ENCODE results near the gene CLIC4. TPM values are rescaled to one million over a fixed set of nuclear protein-coding genes. Genes with fewer than 3 reads are reported as not detected.

Gene CLIC4
- total and polyA plus RNA-seq, 2 of the 8 experiments (the other 6 are each of a cell fraction or from before 2014, with no cell fraction given), result 77.5 to 293 TPM

- peak overlapping the region; percentile 37; a peak in 3 of 4 replicates for H3K4me2 ChIP-seq (ENCODE audit: insufficient read depth in 1 of 2, low read depth in 2 of 2, low read length in 2 of 2)
- H3K14ac ChIP-seq (ENCODE audit: insufficient read length), result no peak overlapping the region
- H2AK5ac ChIP-seq (ENCODE audit: low read depth, low read length), result no peak overlapping the region
- H3K9ac ChIP-seq (replicated peaks in 1 of 4; ENCODE audit: extremely low read depth in 1 of 4, low read depth in 3 of 4, low read length in 3 of 4), result no peak overlapping the region
- no peaks in the 10 kb centered on the region for H3K79me2 ChIP-seq (ENCODE audit: control insufficient read depth in 1 of 2, insufficient read depth in 2 of 2, low read length in 2 of 2)
- H2BK15ac ChIP-seq (ENCODE audit: low read length), result 0 out of 2 replicates have a peak overlapping the region, but pooled peaks have one; percentile 88
- H3K79me1 ChIP-seq (ENCODE audit: low read depth, low read length), result no peaks in the 10 kb centered on the region
- H2BK20ac ChIP-seq (ENCODE audit: low read length), result no peak overlapping the region
- no peak overlapping the region for H3K4ac ChIP-seq (replicated peaks; ENCODE audit: insufficient read length, low read depth, low read length)
- ChIA-PET POLR2A (ENCODE audit: partially characterized antibody) (interaction anchor here (1.2 to 1.9 kb wide), 2 partner anchors 14 to 17 kb away, joined by 3 to 6 read pairs; no protein-coding TSS in a partner anchor), CTCF (ENCODE audit: partially characterized antibody) (interaction anchor here (1.0 to 5.8 kb wide), 6 partner anchors 9 to 176 kb away, joined by 5 to 26 read pairs (median 8); no protein-coding TSS in a partner anchor)
- no peak overlapping the region for H3K27ac ChIP-seq (ENCODE audit: low read depth, low read length)
- 52% methylated on average over 8 of the region's 8 CpGs; no CpG with 5 or more reads in 1 of the 2 experiments for WGBS, 2 experiments (ENCODE audit: extremely low coverage in 1 of 2, insufficient coverage in 1 of 2, insufficient read length in 1 of 2, insufficient replicate concordance in 2 of 2, low coverage in 1 of 2, low lambda C conversion rate in 2 of 2, missing lambda C conversion rate in 1 of 2)
- no peak overlapping the region for H4K5ac ChIP-seq (ENCODE audit: insufficient read length, low read depth, low read length)
- H3K23me2 ChIP-seq (ENCODE audit: low read depth, low read length), result no peaks in the 10 kb centered on the region
- no peaks in the 10 kb centered on the region for H4K20me1 ChIP-seq (replicated peaks in 1 of 2; ENCODE audit: control insufficient read depth in 1 of 2, insufficient read depth in 2 of 2, low read length in 2 of 2)
- H3K18ac ChIP-seq (ENCODE audit: extremely low read depth, low read length), result no peak overlapping the region
- DNase-seq (ENCODE audit: low read depth in 1 of 2, low spot score in 2 of 2) (no peak), FAIRE-seq (no peak)
- H3K23ac ChIP-seq (ENCODE audit: insufficient read length), result no peak overlapping the region
- no peak overlapping the region for H3K4me3 ChIP-seq (ENCODE audit: extremely low read depth in 1 of 4, insufficient read depth in 2 of 4, low read depth in 3 of 4, low read length in 4 of 4)
- no peak overlapping the region for H2BK12ac ChIP-seq (ENCODE audit: low read depth, low read length)
- H3K27me3 ChIP-seq (replicated peaks in 1 of 4; ENCODE audit: control insufficient read depth in 3 of 4, extremely low read depth in 1 of 4, insufficient read depth in 3 of 4, low read length in 3 of 4), result peaks cover 0 to 6% (median 0%) of the 10 kb centered on the region in 4 experiments; a peak in 2 of 7 replicates
- 0 out of 2 replicates have a peak overlapping the region, but pooled peaks have one; percentile 60 for H2BK5ac ChIP-seq (ENCODE audit: low read depth, low read length)
- H3K4me1 ChIP-seq (replicated peaks in 1 of 4; ENCODE audit: control insufficient read depth in 3 of 4, insufficient read depth in 4 of 4, low read length in 3 of 4), result peaks cover 0 to 4% (median 4%) of the 10 kb centered on the region in 4 experiments; a peak in 3 of 7 replicates
- no peak overlapping the region for H2AFZ ChIP-seq (ENCODE audit: low read length)
- no peak overlapping the region; the same call in 1 of the 2 replicates for H4K8ac ChIP-seq (ENCODE audit: extremely low read depth, insufficient read depth, low read length)
- no peak overlapping the region for H4K91ac ChIP-seq (replicated peaks; ENCODE audit: insufficient read length, low read length)
- H3K9me3 ChIP-seq (ENCODE audit: insufficient read depth in 2 of 2, low read depth in 1 of 2, low read length in 1 of 2), result no peaks in the 10 kb centered on the region
- H2BK120ac ChIP-seq (replicated peaks; ENCODE audit: low read depth, low read length), result no peak overlapping the region
- H3K56ac ChIP-seq (replicated peaks; ENCODE audit: insufficient read length, low read depth, low read length), result no peak overlapping the region
- TF ChIP-seq USF2 (IDR thresholded peaks at IDR 0.05; ENCODE audit: low read length) (no peak), JUND (IDR thresholded peaks at IDR 0.05; ENCODE audit: low read length) (no peak), ATF2 (IDR thresholded peaks at IDR 0.05; ENCODE audit: low read length) (no peak), EZH2 (IDR thresholded peaks at IDR 0.05; ENCODE audit: low read depth, low read length, severe bottlenecking) (no peak), YY1 (IDR thresholded peaks at IDR 0.05; ENCODE audit: low read depth, low read length) (no peak), RAD21 (IDR thresholded peaks at IDR 0.05 in 1 of 2, conservative IDR thresholded peaks at IDR 0.05 in 1 of 2; ENCODE audit: low read depth in 2 of 2, low read length in 2 of 2) (no peak; a peak in 1 of 4 replicates), POLR2AphosphoS5 (IDR thresholded peaks at IDR 0.05; ENCODE audit: low read depth, low read length) (no peak), HDAC2 (IDR thresholded peaks at IDR 0.05; ENCODE audit: borderline replicate concordance in 1 of 2, low read depth in 2 of 2, low read length in 2 of 2) (no peak), MAX (IDR thresholded peaks at IDR 0.05) (no peak)
- H3K36me3 ChIP-seq (ENCODE audit: control insufficient read depth in 2 of 4, insufficient read depth in 4 of 4, low read length in 3 of 4), result no peaks in the 10 kb centered on the region
These were observed 119.1 kb downstream of the CLIC4 start for GRCh38 chr1:24864370-24864777.
